ENCODE results near the gene MCM3AP.

The MCM3AP gene

GRCh38 chr21:46285206-46285661 is at the start of gene MCM3AP:
TSS of gene MCM3AP (minus strand) at chr21:46285611. CDS start at chr21:46285286, 325 bp downstream.
- peaks cover 13% of the 10 kb centered on the region for H3K36me3 ChIP-seq (ENCODE audit: control insufficient read depth, low read depth, low read length)
- no peaks in the 10 kb centered on the region for H3K27me3 ChIP-seq (ENCODE audit: control insufficient read depth, insufficient read depth, low read length)
- H3K4me3 ChIP-seq (ENCODE audit: low read length) = peak within 1 kb of the TSS; percentile 99
- H3K9ac ChIP-seq (ENCODE audit: low read length) = peak within 1 kb of the TSS; percentile 84
- H3K9me3 ChIP-seq (ENCODE audit: control insufficient read depth, low read depth, low read length) = no peaks in the 10 kb centered on the region
- H3K4me1 ChIP-seq (ENCODE audit: control insufficient read depth, low read depth, low read length) = peaks cover 8% of the 10 kb centered on the region
- peak within 1 kb of the TSS; percentile 71 for H3K27ac ChIP-seq (ENCODE audit: low read length)

- no peaks in the 10 kb centered on the region for H3K4me1 ChIP-seq (ENCODE audit: control insufficient read depth, low read depth, low read length)
- no peaks in the 10 kb centered on the region for H3K27me3 ChIP-seq (ENCODE audit: control insufficient read depth, insufficient read depth, low read length)
- H3K27ac ChIP-seq (ENCODE audit: low read length) = no peak overlapping the region
- H3K9ac ChIP-seq (ENCODE audit: low read length) = no peak overlapping the region
- H3K36me3 ChIP-seq (ENCODE audit: control insufficient read depth, low read depth, low read length) = peaks cover 51% of the 10 kb centered on the region
- no peaks in the 10 kb centered on the region for H3K9me3 ChIP-seq (ENCODE audit: control insufficient read depth, low read depth, low read length)
- H3K4me3 ChIP-seq (ENCODE audit: low read length) = no peak overlapping the region
Measured at GRCh38 chr21:46334351-46335140, 49.1 kb upstream of the MCM3AP start.

DNA sequence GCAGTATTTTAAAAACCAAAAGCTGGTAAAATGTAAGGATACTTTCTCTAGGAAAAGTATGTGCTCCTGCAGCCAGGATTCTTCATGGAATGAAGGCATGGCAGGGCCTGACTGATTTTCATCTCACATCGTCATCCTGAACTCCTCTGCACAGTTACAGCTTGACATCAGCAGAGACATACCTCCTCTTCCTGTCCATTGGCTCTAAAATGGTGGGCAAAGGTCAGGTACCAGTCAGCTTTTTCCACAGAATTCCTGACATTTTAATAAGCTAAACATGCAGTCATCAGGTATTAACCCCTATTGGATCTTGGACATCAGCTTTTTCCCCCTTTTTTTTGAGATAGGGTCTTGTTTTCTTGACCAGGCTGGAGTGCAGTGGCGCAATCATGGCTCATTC is 44.4 kb upstream of the MCM3AP start:
- Histone ChIP-seq H3K9me3 (ENCODE audit: control insufficient read depth, low read depth, low read length) (no peaks in the 10 kb centered on the region), H3K4me1 (ENCODE audit: control insufficient read depth, low read depth, low read length) (peaks cover 7% of the 10 kb centered on the region), H3K27ac (ENCODE audit: low read length) (no peak overlapping the region), H3K27me3 (ENCODE audit: control insufficient read depth, insufficient read depth, low read length) (no peaks in the 10 kb centered on the region), H3K36me3 (ENCODE audit: control insufficient read depth, low read depth, low read length) (peaks cover 34% of the 10 kb centered on the region), H3K4me3 (ENCODE audit: low read length) (no peak overlapping the region), H3K9ac (ENCODE audit: low read length) (no peak overlapping the region)

DNA sequence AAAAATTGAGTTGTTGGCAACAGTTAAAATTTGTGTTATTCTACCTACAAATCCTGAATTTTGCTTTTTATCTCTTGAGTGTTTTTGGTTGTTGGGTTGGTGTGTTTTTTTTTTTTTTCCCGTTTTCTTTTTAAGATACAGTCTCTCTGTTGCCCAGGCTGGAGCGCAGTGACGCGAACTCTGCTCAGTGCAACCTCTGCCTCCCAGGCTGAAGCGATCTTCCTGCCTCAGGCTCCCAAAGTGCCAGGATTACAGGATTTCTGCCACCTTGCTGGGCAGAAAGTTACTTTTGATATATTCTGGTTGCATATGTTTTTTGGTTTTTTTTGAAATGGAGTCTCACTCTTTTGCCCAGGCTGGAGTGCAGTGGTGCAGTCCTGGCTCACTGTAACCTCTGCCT is 42.7 kb upstream of the MCM3AP start:
- Histone ChIP-seq H3K27ac (ENCODE audit: low read length) (no peak overlapping the region), H3K36me3 (ENCODE audit: control insufficient read depth, low read depth, low read length) (peaks cover 27% of the 10 kb centered on the region)

DNA sequence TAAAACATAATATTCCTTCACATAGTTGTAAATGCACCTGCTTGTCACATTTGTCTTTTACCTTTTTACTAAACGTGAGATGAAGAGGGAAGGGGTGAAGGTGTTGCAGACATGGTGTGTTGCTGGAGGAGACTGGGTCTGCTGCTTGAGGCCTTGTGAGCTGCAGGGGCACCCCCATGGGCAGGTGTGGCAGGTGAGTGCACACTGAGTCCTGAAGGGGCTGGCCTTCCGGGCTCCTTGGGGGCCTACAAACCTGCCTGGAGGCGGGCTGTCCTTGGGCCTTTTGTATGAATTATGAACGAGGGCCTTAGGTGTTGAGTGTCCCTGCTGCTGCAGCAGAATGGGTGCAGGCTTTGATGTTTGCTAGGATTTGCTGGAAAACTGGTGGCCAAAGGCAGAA is 42.3 kb upstream of the MCM3AP start:
- H3K36me3 ChIP-seq (ENCODE audit: control insufficient read depth, low read depth, low read length) = peaks cover 26% of the 10 kb centered on the region
- H3K4me1 ChIP-seq (ENCODE audit: control insufficient read depth, low read depth, low read length) = peaks cover 7% of the 10 kb centered on the region
- no peak overlapping the region for H3K9ac ChIP-seq (ENCODE audit: low read length)
- H3K4me3 ChIP-seq (ENCODE audit: low read length) = no peak overlapping the region
- no peak overlapping the region for H3K27ac ChIP-seq (ENCODE audit: low read length)
- no peaks in the 10 kb centered on the region for H3K9me3 ChIP-seq (ENCODE audit: control insufficient read depth, low read depth, low read length)
- no peaks in the 10 kb centered on the region for H3K27me3 ChIP-seq (ENCODE audit: control insufficient read depth, insufficient read depth, low read length)

More for the DNA sequence above, 42.7 kb upstream of the MCM3AP start:
- Histone ChIP-seq H3K4me1 (ENCODE audit: control insufficient read depth, low read depth, low read length) (peaks cover 7% of the 10 kb centered on the region), H3K9me3 (ENCODE audit: control insufficient read depth, low read depth, low read length) (no peaks in the 10 kb centered on the region), H3K4me3 (ENCODE audit: low read length) (no peak overlapping the region), H3K27me3 (ENCODE audit: control insufficient read depth, insufficient read depth, low read length) (no peaks in the 10 kb centered on the region), H3K9ac (ENCODE audit: low read length) (no peak overlapping the region)

- H3K9ac ChIP-seq (ENCODE audit: low read length) = no peak overlapping the region
- H3K36me3 ChIP-seq (ENCODE audit: control insufficient read depth, low read depth, low read length) = peaks cover 19% of the 10 kb centered on the region
- H3K4me3 ChIP-seq (ENCODE audit: low read length) = peak overlapping the region; percentile 13
- H3K27me3 ChIP-seq (ENCODE audit: control insufficient read depth, insufficient read depth, low read length) = no peaks in the 10 kb centered on the region
- peaks cover 21% of the 10 kb centered on the region for H3K4me1 ChIP-seq (ENCODE audit: control insufficient read depth, low read depth, low read length)
- no peak overlapping the region for H3K27ac ChIP-seq (ENCODE audit: low read length)
- no peaks in the 10 kb centered on the region for H3K9me3 ChIP-seq (ENCODE audit: control insufficient read depth, low read depth, low read length)
Measured at GRCh38 chr21:46326110-46326703, 40.8 kb upstream of the MCM3AP start.

- peak overlapping the region; percentile 78 for H3K9ac ChIP-seq (ENCODE audit: low read length)
- no peaks in the 10 kb centered on the region for H3K27me3 ChIP-seq (ENCODE audit: control insufficient read depth, insufficient read depth, low read length)
- peaks cover 23% of the 10 kb centered on the region for H3K36me3 ChIP-seq (ENCODE audit: control insufficient read depth, low read depth, low read length)
- peaks cover 21% of the 10 kb centered on the region for H3K4me1 ChIP-seq (ENCODE audit: control insufficient read depth, low read depth, low read length)
- H3K27ac ChIP-seq (ENCODE audit: low read length) = no peak overlapping the region
- H3K4me3 ChIP-seq (ENCODE audit: low read length) = peak overlapping the region; percentile 83
- no peaks in the 10 kb centered on the region for H3K9me3 ChIP-seq (ENCODE audit: control insufficient read depth, low read depth, low read length)
Measured at GRCh38 chr21:46325073-46325912, 39.9 kb upstream of the MCM3AP start.

GRCh38 chr21:46324390-46325072 is 39.1 kb upstream of the MCM3AP start:
- H3K36me3 ChIP-seq (ENCODE audit: control insufficient read depth, low read depth, low read length) = peaks cover 16% of the 10 kb centered on the region

GRCh38 chr21:46323710-46324389 is 38.4 kb upstream of the MCM3AP start, which contains the start of the genes C21orf58 and PCNT:
TSS of gene C21orf58 (minus strand) at chr21:46323870. CDS start at chr21:46322738, 1,132 bp downstream.
TSS of gene PCNT (plus strand) at chr21:46324156. CDS start at chr21:46324229, 73 bp downstream.
- H3K36me3 ChIP-seq (ENCODE audit: control insufficient read depth, low read depth, low read length) = peaks cover 10% of the 10 kb centered on the region
- peaks cover 21% of the 10 kb centered on the region for H3K4me1 ChIP-seq (ENCODE audit: control insufficient read depth, low read depth, low read length)
- H3K9ac ChIP-seq (ENCODE audit: low read length) = peak within 1 kb of the TSS; percentile 98
- H3K9me3 ChIP-seq (ENCODE audit: control insufficient read depth, low read depth, low read length) = no peaks in the 10 kb centered on the region
- peak within 1 kb of the TSS; percentile 87 for H3K27ac ChIP-seq (ENCODE audit: low read length)
- no peaks in the 10 kb centered on the region for H3K27me3 ChIP-seq (ENCODE audit: control insufficient read depth, insufficient read depth, low read length)
- H3K4me3 ChIP-seq (ENCODE audit: low read length) = peak within 1 kb of the TSS; percentile 91

More at GRCh38 chr21:46324390-46325072, 39.1 kb upstream of the MCM3AP start:
- Histone ChIP-seq H3K27me3 (ENCODE audit: control insufficient read depth, insufficient read depth, low read length) (no peaks in the 10 kb centered on the region), H3K9me3 (ENCODE audit: control insufficient read depth, low read depth, low read length) (no peaks in the 10 kb centered on the region), H3K9ac (ENCODE audit: low read length) (peak overlapping the region; percentile 90), H3K4me3 (ENCODE audit: low read length) (peak overlapping the region; percentile 91), H3K4me1 (ENCODE audit: control insufficient read depth, low read depth, low read length) (peaks cover 21% of the 10 kb centered on the region), H3K27ac (ENCODE audit: low read length) (peak overlapping the region; percentile 55)

GRCh38 chr21:46323227-46323709 is 37.9 kb upstream of the MCM3AP start:
- Histone ChIP-seq H3K36me3 (ENCODE audit: control insufficient read depth, low read depth, low read length) (peaks cover 8% of the 10 kb centered on the region), H3K27ac (ENCODE audit: low read length) (peak overlapping the region; percentile 87), H3K4me3 (ENCODE audit: low read length) (peak overlapping the region; percentile 91), H3K4me1 (ENCODE audit: control insufficient read depth, low read depth, low read length) (peaks cover 25% of the 10 kb centered on the region), H3K9ac (ENCODE audit: low read length) (peak overlapping the region; percentile 98), H3K27me3 (ENCODE audit: control insufficient read depth, insufficient read depth, low read length) (no peaks in the 10 kb centered on the region), H3K9me3 (ENCODE audit: control insufficient read depth, low read depth, low read length) (no peaks in the 10 kb centered on the region)

Measured in iPS-18a (cell line).